Measurements from ENCODE around the gene SPOP. TPM values are rescaled to one million over a fixed set of nuclear protein-coding genes. Genes with fewer than 3 reads are reported as not detected.

SPOP gene
- total RNA-seq, 4 donors from 2014 or later, result 75.6 to 352 (median 95.3) TPM

DNA sequence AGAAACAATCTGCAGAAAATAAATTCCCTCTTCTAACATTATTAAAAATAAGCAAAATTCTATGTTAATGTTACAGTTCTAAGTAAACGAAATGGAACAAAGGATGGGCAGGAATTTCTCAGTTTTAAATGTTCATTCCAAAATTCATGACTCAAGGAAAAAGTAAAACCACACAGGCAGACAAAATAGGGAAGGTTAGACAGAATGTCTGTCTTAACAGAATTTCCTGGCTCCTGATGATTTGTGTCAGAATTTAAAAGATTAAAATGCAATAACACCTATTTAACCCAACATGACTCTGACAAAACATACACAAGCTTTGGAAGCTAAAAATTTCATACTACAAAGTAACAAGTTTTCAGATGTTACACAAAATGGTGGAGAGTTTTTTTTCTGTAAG, 42.8 kb downstream of the SPOP start:
- Histone ChIP-seq H3K27me3 (no peaks in the 10 kb centered on the region), H3K36me3 (peaks cover 0 to 4% (median 0%) of the 10 kb centered on the region in 4 donors), H3K9me3 (no peaks in the 10 kb centered on the region), H3K27ac (peak overlapping the region; percentile 49 to 84 (median 61)), H3K4me1 (peaks cover 7 to 69% (median 24%) of the 10 kb centered on the region in 4 donors), H3K4me3 (no peak overlapping the region)
- TF ChIP-seq, protein P1, sequence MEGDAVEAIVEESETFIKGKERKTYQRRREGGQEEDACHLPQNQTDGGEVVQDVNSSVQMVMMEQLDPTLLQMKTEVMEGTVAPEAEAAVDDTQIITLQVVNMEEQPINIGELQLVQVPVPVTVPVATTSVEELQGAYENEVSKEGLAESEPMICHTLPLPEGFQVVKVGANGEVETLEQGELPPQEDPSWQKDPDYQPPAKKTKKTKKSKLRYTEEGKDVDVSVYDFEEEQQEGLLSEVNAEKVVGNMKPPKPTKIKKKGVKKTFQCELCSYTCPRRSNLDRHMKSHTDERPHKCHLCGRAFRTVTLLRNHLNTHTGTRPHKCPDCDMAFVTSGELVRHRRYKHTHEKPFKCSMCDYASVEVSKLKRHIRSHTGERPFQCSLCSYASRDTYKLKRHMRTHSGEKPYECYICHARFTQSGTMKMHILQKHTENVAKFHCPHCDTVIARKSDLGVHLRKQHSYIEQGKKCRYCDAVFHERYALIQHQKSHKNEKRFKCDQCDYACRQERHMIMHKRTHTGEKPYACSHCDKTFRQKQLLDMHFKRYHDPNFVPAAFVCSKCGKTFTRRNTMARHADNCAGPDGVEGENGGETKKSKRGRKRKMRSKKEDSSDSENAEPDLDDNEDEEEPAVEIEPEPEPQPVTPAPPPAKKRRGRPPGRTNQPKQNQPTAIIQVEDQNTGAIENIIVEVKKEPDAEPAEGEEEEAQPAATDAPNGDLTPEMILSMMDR (IDR thresholded peaks at IDR 0.05), result no peak
- no peak for TF ChIP-seq EP300 (IDR thresholded peaks at IDR 0.05; ENCODE audit: low read depth)
- TF ChIP-seq POLR2A (IDR thresholded peaks at IDR 0.05), result no peak
- no peak for TF ChIP-seq POLR2AphosphoS5 (IDR thresholded peaks at IDR 0.05)
- intact Hi-C loops (cut with DNase I; ENCODE audit: low total_unique reads), result loop anchor here (10.0 kb wide), 1 partner anchor 60 kb away; the partner anchor contains the start of gene NXPH3
- WGBS, 2 donors (ENCODE audit: low coverage in 1 of 2), result 58 to 61% methylated on average over 1 of the region's 1 CpG
- no peak for DNase-seq
- in situ Hi-C loops (cut with MboI; ENCODE audit: low pct_ligation_motif_present in 1 of 4, low pct_unique_long_range_greater_than_20kb in 1 of 4, low sequenced_read_pairs in 3 of 4), result no loop called here

DNA sequence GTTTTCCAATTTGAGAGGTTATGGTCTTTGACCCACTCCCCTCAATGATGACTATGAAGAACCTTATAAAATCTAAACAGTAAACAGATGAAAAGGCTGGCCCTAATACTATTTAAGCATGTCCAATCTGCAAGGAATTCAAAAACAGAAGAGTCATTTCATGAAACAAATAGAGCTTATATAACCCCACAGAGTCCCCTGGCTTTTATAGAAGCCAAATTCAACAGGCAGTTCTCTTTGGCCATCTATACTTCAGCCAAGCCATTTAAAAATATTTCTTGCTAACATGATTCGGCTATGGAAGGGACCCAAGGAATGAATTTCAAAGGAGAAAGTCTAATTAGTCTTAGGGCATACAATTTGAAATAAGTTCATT, 43.4 kb downstream of the SPOP start:
- in situ Hi-C loops (cut with MboI; ENCODE audit: low pct_ligation_motif_present in 1 of 4, low pct_unique_long_range_greater_than_20kb in 1 of 4, low sequenced_read_pairs in 3 of 4), result no loop called here
- 62 to 76% methylated on average over 1 of the region's 1 CpG for WGBS, 2 donors (ENCODE audit: low coverage in 1 of 2)
- H3K4me3 ChIP-seq, result no peak overlapping the region
- peak overlapping the region; percentile 49 to 84 (median 61) for H3K27ac ChIP-seq
- H3K36me3 ChIP-seq, result peaks cover 0 to 4% (median 0%) of the 10 kb centered on the region in 4 donors
- no peak for DNase-seq
- TF ChIP-seq, protein P1 (IDR thresholded peaks at IDR 0.05), result no peak
- TF ChIP-seq POLR2AphosphoS5 (IDR thresholded peaks at IDR 0.05) (no peak), POLR2A (IDR thresholded peaks at IDR 0.05) (no peak), EP300 (IDR thresholded peaks at IDR 0.05; ENCODE audit: low read depth) (no peak)
- no peaks in the 10 kb centered on the region for H3K27me3 ChIP-seq
- no peaks in the 10 kb centered on the region for H3K9me3 ChIP-seq
- H3K4me1 ChIP-seq, result peaks cover 7 to 72% (median 29%) of the 10 kb centered on the region in 4 donors
- intact Hi-C loops (cut with DNase I; ENCODE audit: low total_unique reads), result loop anchor here (10.0 kb wide), 1 partner anchor 60 kb away; the partner anchor contains the start of gene NXPH3

DNA sequence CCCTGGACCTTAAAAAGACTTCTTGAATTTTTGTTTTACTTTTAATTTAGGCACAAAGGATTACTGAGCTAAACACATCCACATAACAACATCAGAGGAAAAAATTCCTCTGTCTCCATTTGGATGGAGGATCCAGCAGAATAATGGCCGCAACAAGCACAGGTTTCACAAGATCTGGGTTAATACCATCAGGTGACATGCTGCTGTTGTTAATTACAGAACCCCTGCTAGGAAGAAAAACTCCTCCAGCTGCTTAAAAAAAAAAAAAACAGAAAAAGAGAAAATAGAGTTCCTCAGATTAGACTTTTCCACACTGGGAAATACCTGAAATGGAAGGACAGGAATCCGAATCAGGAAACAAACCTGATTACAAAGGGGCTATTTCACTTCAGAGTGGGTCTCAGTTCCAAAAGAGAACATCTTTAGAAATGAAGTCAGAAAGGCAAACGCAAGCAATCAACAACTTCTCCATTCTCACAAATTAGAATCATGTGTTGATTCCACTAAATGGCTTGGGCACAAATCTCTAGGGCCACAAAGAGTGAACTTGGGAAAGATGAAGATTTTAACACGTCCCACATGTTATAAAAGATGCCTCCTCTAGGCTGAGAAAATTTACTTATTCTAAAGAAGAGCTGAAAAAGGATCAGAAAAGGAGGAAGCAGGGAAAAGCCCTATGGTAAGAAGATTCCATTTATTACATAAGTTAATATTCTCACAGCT, 44.0 kb downstream of the SPOP start:
- in situ Hi-C loops (cut with MboI; ENCODE audit: low pct_ligation_motif_present in 1 of 4, low pct_unique_long_range_greater_than_20kb in 1 of 4, low sequenced_read_pairs in 3 of 4), result no loop called here
- peaks cover 7 to 78% (median 31%) of the 10 kb centered on the region in 4 donors for H3K4me1 ChIP-seq
- H3K4me3 ChIP-seq, result no peak overlapping the region
- no peak for DNase-seq
- peak overlapping the region; percentile 49 to 84 (median 61) for H3K27ac ChIP-seq
- H3K36me3 ChIP-seq, result peaks cover 0 to 4% (median 0%) of the 10 kb centered on the region in 4 donors
- no peaks in the 10 kb centered on the region for H3K27me3 ChIP-seq
- no peaks in the 10 kb centered on the region for H3K9me3 ChIP-seq
- TF ChIP-seq POLR2AphosphoS5 (IDR thresholded peaks at IDR 0.05) (no peak), POLR2A (IDR thresholded peaks at IDR 0.05) (no peak), EP300 (IDR thresholded peaks at IDR 0.05; ENCODE audit: low read depth) (no peak)
- TF ChIP-seq, protein P1 (IDR thresholded peaks at IDR 0.05), result no peak
- intact Hi-C loops (cut with DNase I; ENCODE audit: low total_unique reads), result loop anchor here (10.0 kb wide), 1 partner anchor 59 kb away; the partner anchor contains the start of gene NXPH3
- 71 to 76% methylated on average over 4 of the region's 4 CpGs for WGBS, 2 donors (ENCODE audit: low coverage in 1 of 2)

DNA sequence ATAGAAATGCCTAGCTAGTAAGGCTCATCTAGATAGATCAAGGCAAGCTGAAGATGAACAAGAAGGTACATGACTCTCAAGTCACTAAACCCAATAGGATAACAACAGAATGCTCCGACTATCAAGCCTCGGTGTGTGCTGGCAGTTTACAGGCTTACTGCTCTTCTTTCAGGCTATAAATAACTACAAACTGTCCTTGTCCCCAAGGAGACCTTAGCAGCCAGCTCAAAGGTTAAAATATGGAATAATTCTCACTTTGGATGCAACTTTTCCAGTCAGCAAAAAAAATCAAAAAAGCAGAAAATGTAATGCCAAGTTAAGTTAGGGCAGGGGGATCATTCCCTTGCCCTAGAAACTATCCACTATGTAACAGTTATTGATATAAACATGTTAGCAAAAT, 44.6 kb downstream of the SPOP start:
- Histone ChIP-seq H3K36me3 (peaks cover 0 to 4% (median 0%) of the 10 kb centered on the region in 4 donors), H3K9me3 (no peaks in the 10 kb centered on the region), H3K27me3 (no peaks in the 10 kb centered on the region), H3K27ac (peak overlapping the region; percentile 49 to 84 (median 61)), H3K4me3 (no peak overlapping the region), H3K4me1 (peaks cover 7 to 85% (median 31%) of the 10 kb centered on the region in 4 donors)
- DNase-seq, result no peak
- WGBS, 2 donors (ENCODE audit: low coverage in 1 of 2), result 76% methylated on average over 2 of the region's 2 CpGs; no CpG with 5 or more reads in 1 of the 2 donors
- TF ChIP-seq EP300 (IDR thresholded peaks at IDR 0.05; ENCODE audit: low read depth), result no peak
- TF ChIP-seq, protein P1 (IDR thresholded peaks at IDR 0.05), result no peak
- no peak for TF ChIP-seq POLR2A (IDR thresholded peaks at IDR 0.05)
- no peak for TF ChIP-seq POLR2AphosphoS5 (IDR thresholded peaks at IDR 0.05)
- in situ Hi-C loops (cut with MboI; ENCODE audit: low pct_ligation_motif_present in 1 of 4, low pct_unique_long_range_greater_than_20kb in 1 of 4, low sequenced_read_pairs in 3 of 4), result no loop called here
- intact Hi-C loops (cut with DNase I; ENCODE audit: low total_unique reads), result loop anchor here (10.0 kb wide), 1 partner anchor 58 kb away; the partner anchor contains the start of gene NXPH3
